Upper lobe of right lung (tissue), 1 donor: Measurements from ENCODE around the gene COPS7A. TPM values are rescaled to one million over a fixed set of nuclear protein-coding genes. Genes with fewer than 3 reads are reported as not detected.
"Not testable (repeated sequence)": the region's sequence is repeated elsewhere in the genome, so short reads cannot be mapped to it uniquely, and the experiment has no call there.

Experiments used
- ATAC-seq: fragments of 200-7000 bp; cut with Tn5 transposase; one replicate; pipeline ENCODE4 v1.9.1; 2020; ENCODE audit warnings: mild to moderate bottlenecking, moderate library complexity
- DNase-seq: peaks from one replicate; pipeline ENCODE4 v3.0.0-alpha.2; 2020
- H3K27ac ChIP-seq: fragments of 200-600 bp; one replicate; pipeline ENCODE4 v1.8.0; 2022
- H3K27me3 ChIP-seq: fragments of 200-600 bp; one replicate; pipeline ENCODE4 v1.8.0; 2022; ENCODE audit warnings: mild to moderate bottlenecking
- H3K36me3 ChIP-seq: fragments of 200-600 bp; one replicate; pipeline ENCODE4 v1.8.0; 2022
- H3K4me1 ChIP-seq: fragments of 200-600 bp; one replicate; pipeline ENCODE4 v1.8.0; 2022
- H3K4me3 ChIP-seq: fragments of 200-600 bp; one replicate; pipeline ENCODE4 v1.8.0; 2022; ENCODE audit warnings: mild to moderate bottlenecking
- H3K9me3 ChIP-seq: fragments of 200-600 bp; one replicate; pipeline ENCODE4 v1.8.0; 2022
- CTCF ChIP-seq: fragments of 200-600 bp; IDR thresholded peaks from one replicate; pipeline ENCODE4 v1.8.0; 2022; ENCODE audit warnings: antibody characterized with exemption
- intact Hi-C: fragments of 100-400 bp; cut with DNase I; formaldehyde crosslinking; loops from one replicate; pipeline ENCODE4 v1.11.0; 2022
- total RNA-seq: library from RNA; stranded (reverse); fragmentation: NEBNext Ultra II Directional; extraction: Animal tissue kit (Norgen Biotek cat#: 25700); gene quantifications from one replicate; pipeline ENCODE4 v1.2.1, GENCODE V29; 2021
- donor health status: DM: no; HTN: yes; CAD: no; lungs with severe emphysema.

COPS7A gene
- total RNA-seq, 1 donor from 2014 or later, result 57.9 TPM

GRCh38 chr12:6699259-6699988 lies 24.4 kb upstream of the COPS7A start:
- Histone ChIP-seq H3K9me3 (no peaks in the 10 kb centered on the region), H3K4me3 (peak overlapping the region; percentile 25), H3K4me1 (peaks cover 11% of the 10 kb centered on the region), H3K27me3 (peaks cover 61% of the 10 kb centered on the region), H3K36me3 (no peaks in the 10 kb centered on the region), H3K27ac (no peak overlapping the region)
- intact Hi-C loops, result no loop called here
- no peak for ATAC-seq
- no peak for TF ChIP-seq CTCF
- DNase-seq, result peak; percentile 35

- TF ChIP-seq CTCF, result no peak
- H3K4me1 ChIP-seq, result peaks cover 11% of the 10 kb centered on the region
- no peak overlapping the region for H3K27ac ChIP-seq
- peak overlapping the region; percentile 25 for H3K4me3 ChIP-seq
- peaks cover 68% of the 10 kb centered on the region for H3K27me3 ChIP-seq
- DNase-seq (peak; percentile 53), ATAC-seq (peak; percentile 12)
- intact Hi-C loops, result no loop called here
- H3K9me3 ChIP-seq, result no peaks in the 10 kb centered on the region
- no peaks in the 10 kb centered on the region for H3K36me3 ChIP-seq
These were observed 23.7 kb upstream of the COPS7A start for GRCh38 chr12:6699989-6700645.

GRCh38 chr12:6700646-6701051 lies 23.2 kb upstream of the COPS7A start, which contains the start of gene PIANP:
PIANP (minus strand) TSS chr12:6700815; CDS start chr12:6698061, 2,754 bp downstream.
- no peaks in the 10 kb centered on the region for H3K36me3 ChIP-seq
- DNase-seq (peak; percentile 73), ATAC-seq (peak; percentile 70)
- H3K9me3 ChIP-seq, result no peaks in the 10 kb centered on the region
- intact Hi-C loops, result no loop called here
- H3K4me1 ChIP-seq, result peaks cover 11% of the 10 kb centered on the region
- no peak within 1 kb of the TSS for H3K27ac ChIP-seq
- no peak for TF ChIP-seq CTCF
- peaks cover 73% of the 10 kb centered on the region for H3K27me3 ChIP-seq
- peak within 1 kb of the TSS; percentile 25 for H3K4me3 ChIP-seq

- Histone ChIP-seq H3K27me3 (peaks cover 79% of the 10 kb centered on the region), H3K9me3 (no peaks in the 10 kb centered on the region), H3K4me1 (peaks cover 11% of the 10 kb centered on the region), H3K4me3 (peak overlapping the region; percentile 25), H3K36me3 (no peaks in the 10 kb centered on the region), H3K27ac (no peak overlapping the region)
- TF ChIP-seq CTCF, result no peak
- intact Hi-C loops, result no loop called here
- no peak for ATAC-seq
- no peak for DNase-seq
These were observed 22.6 kb upstream of the COPS7A start for GRCh38 chr12:6701078-6701768.

GRCh38 chr12:6703631-6704030 lies 20.2 kb upstream of the COPS7A start:
- H3K27me3 ChIP-seq, result peaks cover 88% of the 10 kb centered on the region
- H3K27ac ChIP-seq, result no peak overlapping the region
- intact Hi-C loops, result no loop called here
- no peak for DNase-seq
- H3K9me3 ChIP-seq, result no peaks in the 10 kb centered on the region
- TF ChIP-seq CTCF, result no peak
- H3K4me3 ChIP-seq, result no peak overlapping the region
- no peak for ATAC-seq
- no peaks in the 10 kb centered on the region for H3K36me3 ChIP-seq
- H3K4me1 ChIP-seq, result peaks cover 11% of the 10 kb centered on the region

GRCh38 chr12:6708351-6708750 lies 15.5 kb upstream of the COPS7A start:
- H3K27ac ChIP-seq, H3K4me3 ChIP-seq, intact Hi-C loops, H3K9me3 ChIP-seq, ATAC-seq, DNase-seq, H3K36me3 ChIP-seq, H3K4me1 ChIP-seq: not testable (repeated sequence)
- peaks cover 64% of the 10 kb centered on the region for H3K27me3 ChIP-seq
